Measurements from ENCODE around the gene PLEKHA3. TPM values are rescaled to one million over a fixed set of nuclear protein-coding genes. Genes with fewer than 3 reads are reported as not detected.
A peak's percentile ranks its signal among the peaks of the same experiment; 100 is the strongest.

PLEKHA3 gene
- total and polyA plus RNA-seq, 9 of the 15 experiments (the other 6 are each of a cell fraction or from before 2014, with no cell fraction given) = 2.3 to 23.4 (median 10.5) TPM

DNA sequence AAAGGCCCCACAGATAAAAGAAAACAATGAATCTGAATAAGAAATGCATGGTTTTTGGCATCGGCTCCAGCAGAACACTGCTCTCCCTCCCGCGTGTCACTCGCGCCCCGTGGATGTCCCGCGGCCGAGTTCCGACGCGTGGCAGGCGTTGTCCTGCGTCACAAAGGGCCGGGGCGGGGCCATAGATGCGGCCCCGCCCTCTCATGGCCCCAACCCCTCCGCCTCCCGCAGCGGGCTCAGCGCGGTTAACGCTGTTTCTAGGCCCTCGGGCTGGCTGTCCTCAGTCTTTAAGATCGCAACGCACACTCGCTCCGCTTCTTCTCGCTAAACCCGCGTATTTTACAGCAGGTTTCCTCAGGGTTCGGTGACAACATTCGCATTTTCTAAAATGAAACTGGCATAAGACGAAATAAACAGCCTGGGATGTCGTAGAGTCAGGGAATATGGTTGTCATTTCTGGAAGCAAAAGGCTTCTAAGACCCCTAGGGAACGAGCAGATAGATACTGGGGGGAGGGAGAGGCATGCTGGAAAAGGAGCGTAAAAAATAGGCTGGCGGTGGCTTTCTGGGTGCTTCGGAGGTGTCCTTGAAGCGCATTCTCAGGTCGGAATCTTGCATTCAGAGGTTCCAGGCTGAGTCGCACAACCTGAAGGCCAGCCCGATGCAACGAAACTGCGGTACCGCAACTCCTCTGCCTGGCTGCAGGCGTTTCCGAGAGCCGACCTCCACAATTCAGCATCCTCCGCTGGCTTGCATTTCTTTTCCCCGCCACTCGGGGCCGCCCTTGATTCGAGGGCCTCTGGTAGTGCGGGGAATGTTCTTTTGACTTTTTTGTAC lies 1.6 kb upstream of the PLEKHA3 start, which contains the start of gene FKBP7 (continued):
- TF ChIP-seq, protein P1, sequence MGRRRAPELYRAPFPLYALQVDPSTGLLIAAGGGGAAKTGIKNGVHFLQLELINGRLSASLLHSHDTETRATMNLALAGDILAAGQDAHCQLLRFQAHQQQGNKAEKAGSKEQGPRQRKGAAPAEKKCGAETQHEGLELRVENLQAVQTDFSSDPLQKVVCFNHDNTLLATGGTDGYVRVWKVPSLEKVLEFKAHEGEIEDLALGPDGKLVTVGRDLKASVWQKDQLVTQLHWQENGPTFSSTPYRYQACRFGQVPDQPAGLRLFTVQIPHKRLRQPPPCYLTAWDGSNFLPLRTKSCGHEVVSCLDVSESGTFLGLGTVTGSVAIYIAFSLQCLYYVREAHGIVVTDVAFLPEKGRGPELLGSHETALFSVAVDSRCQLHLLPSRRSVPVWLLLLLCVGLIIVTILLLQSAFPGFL (CRISPR knock-in tag; IDR thresholded peaks at IDR 0.05) = no peak
- TF ChIP-seq HIVEP1 (CRISPR knock-in tag; IDR thresholded peaks at IDR 0.05) = no peak
- TF ChIP-seq SREBF2 (CRISPR knock-in tag; IDR thresholded peaks at IDR 0.05) = 0 out of 2 replicates have a peak, but pooled peaks have one; percentile 95
- TF ChIP-seq FOXP4 (CRISPR knock-in tag; IDR thresholded peaks at IDR 0.05; ENCODE audit: borderline replicate concordance) = 0 out of 2 replicates have a peak, but pooled peaks have one; percentile 37
- TF ChIP-seq NRF1 (conservative IDR thresholded peaks at IDR 0.05 in 1 of 2, IDR thresholded peaks at IDR 0.05 in 1 of 2) = peak; percentile 57 to 64
- TF ChIP-seq ATF1 (CRISPR knock-in tag; IDR thresholded peaks at IDR 0.05) = peak; percentile 51
- TF ChIP-seq ATF1 (tag; IDR thresholded peaks at IDR 0.05) = peak; percentile 96
- TF ChIP-seq HLTF (IDR thresholded peaks at IDR 0.05) = no peak
- TF ChIP-seq MNT (conservative IDR thresholded peaks at IDR 0.05) = peak; percentile 90 to 92
- TF ChIP-seq ZNF77 (CRISPR knock-in tag; IDR thresholded peaks at IDR 0.05) = no peak
- no peak for TF ChIP-seq ZNF133 (CRISPR knock-in tag; IDR thresholded peaks at IDR 0.05)
- peak; percentile 66; the same call in 1 of the 2 replicates for TF ChIP-seq ZSCAN29 (IDR thresholded peaks at IDR 0.05)
- TF ChIP-seq ZNF12 (CRISPR knock-in tag; IDR thresholded peaks at IDR 0.05) = 0 out of 2 replicates have a peak, but pooled peaks have one; percentile 62
- peak; percentile 73 for TF ChIP-seq POLR2B (IDR thresholded peaks at IDR 0.05; ENCODE audit: low read depth, partially characterized antibody)
- TF ChIP-seq MBD2 (IDR thresholded peaks at IDR 0.05; ENCODE audit: borderline replicate concordance, low read depth) = peak; percentile 19; the same call in 1 of the 2 replicates
- peak; percentile 51; the same call in 1 of the 2 replicates for TF ChIP-seq NFRKB (IDR thresholded peaks at IDR 0.05; ENCODE audit: low read depth)
- TF ChIP-seq, protein P2, sequence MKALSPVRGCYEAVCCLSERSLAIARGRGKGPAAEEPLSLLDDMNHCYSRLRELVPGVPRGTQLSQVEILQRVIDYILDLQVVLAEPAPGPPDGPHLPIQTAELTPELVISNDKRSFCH (CRISPR knock-in tag; IDR thresholded peaks at IDR 0.05) = no peak
- TF ChIP-seq, protein P2 (tag; IDR thresholded peaks at IDR 0.05) = 0 out of 2 replicates have a peak, but pooled peaks have one; percentile 30
- peak; percentile 92 for TF ChIP-seq CREB1 (IDR thresholded peaks at IDR 0.05)
- TF ChIP-seq CREB1 (CRISPR knock-in tag; IDR thresholded peaks at IDR 0.05) = peak; percentile 86
- 0 out of 2 replicates have a peak, but pooled peaks have one; percentile 45 for TF ChIP-seq CHCHD3 (CRISPR knock-in tag; IDR thresholded peaks at IDR 0.05)
- TF ChIP-seq SIN3A (IDR thresholded peaks at IDR 0.05; ENCODE audit: borderline replicate concordance in 2 of 2, control insufficient read depth in 1 of 2, low read depth in 2 of 2, low read length in 2 of 2) = peak; percentile 55 to 85; a peak in 2 of 4 replicates
- no peak for TF ChIP-seq CBFA2T3 (IDR thresholded peaks at IDR 0.05)
- peak; percentile 89 for TF ChIP-seq CTBP1 (IDR thresholded peaks at IDR 0.05; ENCODE audit: borderline replicate concordance)
- peak; percentile 93 for TF ChIP-seq EP400 (IDR thresholded peaks at IDR 0.05)
- no peak for TF ChIP-seq MCM7 (IDR thresholded peaks at IDR 0.05)
